Lower lobe of right lung (tissue), 2 donors: ENCODE data around the gene FRMD4A. TPM values are rescaled to one million over a fixed set of nuclear protein-coding genes. Genes with fewer than 3 reads are reported as not detected.
"Not testable (repeated sequence)": the region's sequence is repeated elsewhere in the genome, so short reads cannot be mapped to it uniquely, and the experiment has no call there.

Experiments
- ATAC-seq, 2 donors: fragments of 200-7000 bp; cut with Tn5 transposase; one replicate each; pipeline ENCODE4 v1.9.1; 2020 to 2022; ENCODE audit warnings: mild to moderate bottlenecking in 2 of 2, moderate library complexity in 2 of 2
- DNase-seq: peaks from one replicate; pipeline ENCODE4 v3.0.0-alpha.2; 2020
- H3K27ac ChIP-seq: fragments of 200-600 bp; one replicate; pipeline ENCODE4 v1.8.0; 2022
- H3K27me3 ChIP-seq: fragments of 200-600 bp; one replicate; pipeline ENCODE4 v1.8.0; 2022; ENCODE audit warnings: low read depth
- H3K36me3 ChIP-seq: fragments of 200-600 bp; one replicate; pipeline ENCODE4 v1.8.0; 2022; ENCODE audit warnings: mild to moderate bottlenecking
- H3K4me1 ChIP-seq: fragments of 200-600 bp; one replicate; pipeline ENCODE4 v1.8.0; 2022
- H3K4me3 ChIP-seq: fragments of 200-600 bp; one replicate; pipeline ENCODE4 v1.8.0; 2022; ENCODE audit warnings: mild to moderate bottlenecking
- H3K9me3 ChIP-seq: fragments of 200-600 bp; one replicate; pipeline ENCODE4 v1.8.0; 2022
- CTCF ChIP-seq: fragments of 200-600 bp; IDR thresholded peaks from one replicate; pipeline ENCODE4 v1.8.0; 2022; ENCODE audit warnings: antibody characterized with exemption, mild to moderate bottlenecking
- intact Hi-C: fragments of 100-400 bp; cut with DNase I; formaldehyde crosslinking; loops from one replicate; pipeline ENCODE4 v1.11.0; 2022
- total RNA-seq: library from RNA; stranded (reverse); fragmentation: NEBNext Ultra II Directional; extraction: Animal tissue kit (Norgen Biotek cat#: 25700); gene quantifications from one replicate; pipeline ENCODE4 v1.2.1, GENCODE V29; 2021
- donor health status: DM: no; HTN: yes; CAD: no; lungs with severe emphysema.

Gene FRMD4A
- total RNA-seq, 1 donor from 2014 or later = 64.8 TPM

GRCh38 chr10:13928451-13928850, 402.3 kb downstream of the FRMD4A start:
- intact Hi-C loops = no loop called here
- Histone ChIP-seq H3K27ac (no peak overlapping the region), H3K9me3 (no peaks in the 10 kb centered on the region), H3K4me3 (no peak overlapping the region), H3K27me3 (no peaks in the 10 kb centered on the region), H3K36me3 (no peaks in the 10 kb centered on the region), H3K4me1 (peaks cover 7% of the 10 kb centered on the region)
- DNase-seq (no peak), ATAC-seq (no peak)
- TF ChIP-seq CTCF = no peak

GRCh38 chr10:13925971-13926780, 404.5 kb downstream of the FRMD4A start:
- intact Hi-C loops = no loop called here
- H3K27ac ChIP-seq = no peak overlapping the region
- ATAC-seq = no peak
- H3K4me1 ChIP-seq = peaks cover 7% of the 10 kb centered on the region
- no peaks in the 10 kb centered on the region for H3K27me3 ChIP-seq
- H3K36me3 ChIP-seq = no peaks in the 10 kb centered on the region
- no peak overlapping the region for H3K4me3 ChIP-seq
- no peaks in the 10 kb centered on the region for H3K9me3 ChIP-seq
- DNase-seq = no peak
- no peak for TF ChIP-seq CTCF

GRCh38 chr10:13924040-13924725, 406.5 kb downstream of the FRMD4A start:
- Histone ChIP-seq H3K27ac (peak overlapping the region; percentile 14), H3K4me1 (peaks cover 7% of the 10 kb centered on the region), H3K9me3 (no peaks in the 10 kb centered on the region), H3K4me3 (no peak overlapping the region), H3K36me3 (no peaks in the 10 kb centered on the region), H3K27me3 (no peaks in the 10 kb centered on the region)
- ATAC-seq = peak; percentile 65 to 68
- intact Hi-C loops = no loop called here
- no peak for DNase-seq
- no peak for TF ChIP-seq CTCF

- ATAC-seq (no peak), DNase-seq (no peak)
- Histone ChIP-seq H3K27me3 (no peaks in the 10 kb centered on the region), H3K27ac (no peak overlapping the region), H3K36me3 (no peaks in the 10 kb centered on the region), H3K4me3 (no peak overlapping the region), H3K4me1 (peaks cover 7% of the 10 kb centered on the region), H3K9me3 (no peaks in the 10 kb centered on the region)
- no peak for TF ChIP-seq CTCF
- intact Hi-C loops = no loop called here
Measured at GRCh38 chr10:13922586-13922985, 408.1 kb downstream of the FRMD4A start.

GRCh38 chr10:13921941-13922340, 408.8 kb downstream of the FRMD4A start:
- ATAC-seq (no peak), DNase-seq (no peak)
- no peaks in the 10 kb centered on the region for H3K27me3 ChIP-seq
- no peak overlapping the region for H3K4me3 ChIP-seq
- TF ChIP-seq CTCF = no peak
- H3K27ac ChIP-seq = no peak overlapping the region
- H3K9me3 ChIP-seq = no peaks in the 10 kb centered on the region
- no peaks in the 10 kb centered on the region for H3K36me3 ChIP-seq
- peaks cover 7% of the 10 kb centered on the region for H3K4me1 ChIP-seq
- intact Hi-C loops = no loop called here

GRCh38 chr10:13921131-13921530, 409.6 kb downstream of the FRMD4A start:
- DNase-seq, H3K4me3 ChIP-seq, intact Hi-C loops, H3K9me3 ChIP-seq, H3K27me3 ChIP-seq, ATAC-seq, H3K27ac ChIP-seq, H3K36me3 ChIP-seq, H3K4me1 ChIP-seq: not testable (repeated sequence)
